Muscle layer of colon (tissue), 2 donors: ENCODE data around the gene PLPP7.
"Not testable (repeated sequence)": the region's sequence is repeated elsewhere in the genome, so short reads cannot be mapped to it uniquely, and the experiment has no call there.

Experiments
- H3K27ac ChIP-seq: one replicate; pipeline ENCODE4 v1.7.0; 2013; ENCODE audit warnings: low read depth, mild to moderate bottlenecking, low read length, moderate library complexity
- H3K27me3 ChIP-seq, 2 donors: one replicate each; pipeline ENCODE4 v1.7.0; 2013; ENCODE audit warnings: low read length in 2 of 2, mild to moderate bottlenecking in 2 of 2; ENCODE audit not compliant: insufficient read depth in 2 of 2, control insufficient read depth in 1 of 2
- H3K36me3 ChIP-seq: one replicate; pipeline ENCODE4 v1.7.0; 2013; ENCODE audit warnings: mild to moderate bottlenecking, low read length; ENCODE audit not compliant: insufficient read depth
- H3K4me1 ChIP-seq: one replicate; pipeline ENCODE4 v1.7.0; 2013; ENCODE audit warnings: mild to moderate bottlenecking, low read length; ENCODE audit not compliant: insufficient read depth
- H3K4me3 ChIP-seq, 2 donors: one replicate each; pipeline ENCODE4 v1.7.0; 2013; ENCODE audit warnings: low read length in 2 of 2, low read depth in 1 of 2, mild to moderate bottlenecking in 1 of 2, moderate library complexity in 1 of 2
- H3K9ac ChIP-seq: one replicate; pipeline ENCODE4 v1.7.0; 2013; ENCODE audit warnings: low read length
- H3K9me3 ChIP-seq: one replicate; pipeline ENCODE4 v1.7.0; 2013; ENCODE audit warnings: mild to moderate bottlenecking, low read length
- donor health status: abdominal sarcoma.
- donor health status: Adenocarcinoma of cecum.

The PLPP7 gene

GRCh38 chr9:131349522-131349880 is 60.0 kb downstream of the PLPP7 start:
- Histone ChIP-seq H3K4me3 (peak overlapping the region in 1 of 2 donors; percentile 55), H3K9me3 (no peaks in the 10 kb centered on the region), H3K9ac (no peak overlapping the region), H3K36me3 (no peaks in the 10 kb centered on the region), H3K4me1 (peaks cover 4% of the 10 kb centered on the region), H3K27me3 (peaks cover 0 to 9% of the 10 kb centered on the region in 2 donors), H3K27ac (no peak overlapping the region)

DNA sequence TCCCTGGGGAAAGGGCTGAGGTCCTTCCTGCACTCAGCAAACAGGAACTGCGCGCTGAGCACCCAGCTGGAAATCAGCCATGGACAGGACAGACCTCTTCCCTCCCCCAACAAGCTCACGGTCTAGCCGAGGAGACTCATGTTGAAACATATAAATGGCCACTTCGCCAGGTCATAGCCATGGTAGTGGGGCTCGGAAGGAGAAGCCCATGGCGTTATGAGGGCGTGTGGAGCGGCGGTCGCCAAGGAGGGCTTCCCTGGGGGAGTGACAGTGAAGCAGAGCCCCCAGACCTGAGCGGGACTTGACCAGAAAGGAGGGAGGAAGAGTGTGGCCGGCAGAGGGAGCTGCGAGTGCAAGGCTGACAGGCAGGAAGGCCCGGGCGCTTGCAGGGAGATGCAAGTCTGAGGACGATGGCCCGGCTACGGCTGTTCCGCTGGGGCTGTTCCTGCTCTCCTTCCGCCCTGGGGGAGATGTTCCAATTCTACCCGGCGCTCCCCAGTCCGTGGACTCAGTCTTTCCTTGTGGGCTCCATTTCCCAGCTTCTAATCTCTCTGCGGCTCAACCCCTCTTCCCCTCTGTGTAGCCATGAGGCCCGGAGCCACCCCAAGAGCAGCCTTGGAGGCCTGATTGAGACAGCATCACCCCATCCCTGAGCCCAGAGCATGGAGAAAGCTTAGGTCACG is 60.5 kb downstream of the PLPP7 start:
- Histone ChIP-seq H3K4me3 (peak overlapping the region; percentile 21 to 55), H3K27me3 (peaks cover 0 to 9% of the 10 kb centered on the region in 2 donors), H3K36me3 (no peaks in the 10 kb centered on the region), H3K9ac (no peak overlapping the region), H3K4me1 (peaks cover 4% of the 10 kb centered on the region), H3K27ac (no peak overlapping the region), H3K9me3 (no peaks in the 10 kb centered on the region)

DNA sequence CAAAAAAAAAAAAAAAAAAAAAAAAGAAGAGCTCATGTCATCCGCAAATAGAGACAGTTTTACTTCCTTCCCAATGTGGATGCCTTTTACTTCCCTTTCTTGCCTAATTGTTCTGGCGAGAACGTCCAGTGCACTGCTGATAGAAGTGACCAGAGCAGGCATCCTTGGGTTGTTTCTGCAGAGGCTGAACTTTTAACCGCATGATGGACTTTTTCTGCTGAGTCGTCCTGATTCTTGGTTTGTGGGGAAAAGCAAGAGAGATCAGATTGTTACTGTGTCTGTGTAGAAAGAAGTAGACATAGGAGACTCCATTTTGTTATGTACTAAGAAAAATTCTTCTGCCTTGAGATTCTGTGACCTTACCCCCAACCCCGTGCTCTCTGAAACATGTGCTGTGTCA is 67.0 kb downstream of the PLPP7 start:
- H3K9ac ChIP-seq, H3K4me1 ChIP-seq, H3K9me3 ChIP-seq, H3K27me3 ChIP-seq, H3K36me3 ChIP-seq, H3K4me3 ChIP-seq, H3K27ac ChIP-seq: not testable (repeated sequence)

GRCh38 chr9:131358556-131358955 is 69.0 kb downstream of the PLPP7 start:
- no peak overlapping the region for H3K4me3 ChIP-seq
- peaks cover 5% of the 10 kb centered on the region for H3K4me1 ChIP-seq
- H3K9ac ChIP-seq = no peak overlapping the region
- no peaks in the 10 kb centered on the region for H3K9me3 ChIP-seq
- H3K27me3 ChIP-seq = no peaks in the 10 kb centered on the region
- no peaks in the 10 kb centered on the region for H3K36me3 ChIP-seq
- no peak overlapping the region for H3K27ac ChIP-seq
